SHP77 (cell line): Measurements from ENCODE around the gene CLCN1.

ENCODE experiments used
- DNase-seq, 2 experiments: peaks; one replicate each; lab custom pipeline; 2025; lab: John Stamatoyannopoulos, UW

CLCN1 gene

DNA sequence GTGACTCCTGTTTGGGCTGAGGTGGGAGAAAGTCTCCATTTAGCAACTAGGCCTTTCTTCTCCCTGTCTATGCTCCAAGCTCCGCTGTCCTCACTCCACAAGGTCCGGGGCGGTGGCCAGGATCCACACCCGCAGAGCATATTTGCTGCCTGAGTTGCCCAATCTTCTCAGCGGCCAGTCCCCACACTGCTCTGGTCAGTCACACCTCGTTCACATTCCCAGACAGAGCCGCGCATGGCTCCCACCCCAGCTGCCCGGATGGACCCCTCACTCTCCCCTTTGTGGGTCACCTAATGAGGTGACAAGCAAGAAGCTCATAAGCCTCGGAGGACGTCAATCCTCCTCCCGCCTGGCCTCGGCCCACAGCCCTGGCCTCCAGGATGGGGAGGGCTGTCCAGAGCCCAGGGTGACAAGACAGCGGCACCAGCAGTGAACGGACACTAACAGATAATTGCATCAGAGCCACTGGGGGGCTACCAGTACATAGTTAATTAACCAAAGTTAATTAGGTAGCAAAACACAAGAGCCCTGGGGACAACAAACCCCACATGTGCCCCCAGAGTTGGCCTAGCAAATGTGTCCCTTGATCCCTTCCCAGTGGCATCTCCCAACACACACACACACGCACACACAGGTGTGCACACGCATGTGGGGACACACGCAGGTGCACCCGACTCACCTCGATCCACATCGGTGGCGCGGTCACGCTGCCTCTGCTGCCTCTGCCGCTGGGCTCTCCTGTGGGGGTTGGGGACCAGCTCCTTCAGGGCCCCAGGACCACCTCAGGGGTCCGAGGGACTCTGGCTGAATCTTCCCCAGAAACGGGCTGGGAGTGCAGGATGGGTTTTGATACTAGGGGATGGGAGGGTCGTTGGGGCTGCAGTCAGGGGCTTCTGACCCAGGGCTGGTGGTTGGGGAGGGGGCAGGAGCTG lies 81.0 kb downstream of the CLCN1 start:
- no peak for DNase-seq

DNA sequence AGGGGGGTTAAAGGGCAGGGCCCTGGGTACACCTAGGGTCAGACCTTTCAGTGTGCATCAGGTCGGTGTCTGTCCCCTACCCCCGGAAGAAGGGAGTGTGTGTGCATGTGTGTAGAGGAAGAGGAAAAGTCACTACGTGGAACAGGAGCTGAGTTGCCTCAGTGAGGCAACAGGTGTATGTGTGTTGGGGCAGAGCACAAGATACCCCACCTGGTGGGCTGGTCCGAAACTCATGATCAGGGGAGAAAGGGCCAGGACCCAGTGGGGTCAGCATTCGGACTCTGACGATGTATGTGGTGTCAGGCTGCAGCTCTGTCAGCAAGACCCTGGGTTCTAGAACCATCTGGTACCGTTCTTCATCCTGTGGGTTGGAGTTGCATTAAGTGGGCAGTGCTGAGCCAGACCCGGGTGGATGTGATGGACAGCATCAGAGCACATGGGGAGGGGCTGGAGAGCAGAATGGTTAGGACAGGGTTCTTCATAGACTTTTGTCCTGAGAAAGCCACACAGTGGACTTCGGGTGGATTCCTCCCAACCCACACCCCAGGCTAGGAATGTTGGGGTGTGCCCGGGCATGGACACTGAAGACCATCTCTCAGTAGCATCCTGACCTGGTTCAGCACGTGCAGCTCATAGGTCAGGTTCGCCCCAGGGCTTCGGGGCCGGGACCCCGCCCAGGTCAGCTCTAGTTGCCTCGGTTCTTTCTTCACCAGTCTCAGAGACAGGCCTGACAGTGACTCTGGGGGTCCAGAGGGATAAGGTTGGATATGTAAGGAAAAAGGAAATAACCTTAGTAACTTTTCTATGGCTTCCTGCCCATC lies 82.0 kb downstream of the CLCN1 start:
- no peak for DNase-seq

DNA sequence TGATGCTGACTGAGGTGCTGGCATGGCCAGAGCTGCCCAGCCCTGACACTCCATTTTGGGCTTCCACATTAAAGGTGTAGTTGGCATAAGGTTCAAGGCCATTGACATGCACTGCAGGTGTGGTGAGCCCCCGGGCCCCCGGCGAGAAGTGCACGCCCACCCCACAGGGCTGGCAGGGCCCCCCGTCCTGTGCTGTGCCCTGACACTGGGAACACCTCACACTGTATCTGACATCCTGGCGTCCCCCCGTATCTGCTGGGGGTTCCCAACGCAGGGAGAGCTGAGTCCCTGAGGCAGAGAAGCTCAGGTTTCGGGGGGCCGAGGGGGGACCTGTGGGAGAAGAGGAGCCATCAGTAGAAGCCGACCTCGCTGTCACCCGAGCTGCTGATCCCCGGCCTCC lies 82.7 kb downstream of the CLCN1 start:
- DNase-seq: no peak

DNA sequence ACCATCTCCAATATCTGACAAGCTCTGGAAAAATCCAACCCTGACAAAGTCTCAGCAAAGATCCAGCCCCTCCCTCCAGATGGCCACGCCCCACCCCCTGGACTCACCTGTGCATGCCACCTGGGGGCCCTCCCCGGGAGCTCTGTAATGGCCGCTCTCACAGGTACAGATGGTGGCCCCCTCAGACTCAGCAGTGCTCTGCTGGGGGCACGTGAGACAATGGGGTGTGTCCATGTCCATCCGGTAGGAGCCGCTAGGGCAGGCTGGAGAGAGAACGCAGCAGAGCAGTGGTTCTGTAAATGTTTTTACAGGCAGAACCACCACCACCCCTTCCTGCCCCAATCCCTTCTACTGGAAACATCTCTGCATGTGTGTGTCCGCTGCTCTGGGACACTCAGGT lies 83.2 kb downstream of the CLCN1 start:
- DNase-seq: no peak

DNA sequence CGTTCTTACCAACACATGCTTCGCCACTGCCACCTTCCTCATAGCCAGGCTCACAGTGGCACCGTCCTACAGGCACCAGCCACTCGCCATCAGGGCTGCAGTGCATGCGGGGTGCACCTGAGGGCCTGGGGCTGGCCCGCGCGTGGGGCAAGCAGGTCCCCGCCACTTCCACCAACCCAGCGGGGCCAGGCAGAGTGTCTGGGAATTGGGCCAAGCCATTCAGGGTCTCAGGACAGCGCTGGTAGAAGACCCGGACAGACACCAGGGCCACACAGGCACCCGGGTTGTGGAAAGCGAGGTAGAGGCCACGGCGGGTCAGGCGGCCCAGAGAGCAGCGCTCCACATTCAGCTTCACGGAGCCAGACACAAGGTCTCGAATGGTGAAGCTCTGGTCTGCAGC lies 83.7 kb downstream of the CLCN1 start:
- no peak for DNase-seq

DNA sequence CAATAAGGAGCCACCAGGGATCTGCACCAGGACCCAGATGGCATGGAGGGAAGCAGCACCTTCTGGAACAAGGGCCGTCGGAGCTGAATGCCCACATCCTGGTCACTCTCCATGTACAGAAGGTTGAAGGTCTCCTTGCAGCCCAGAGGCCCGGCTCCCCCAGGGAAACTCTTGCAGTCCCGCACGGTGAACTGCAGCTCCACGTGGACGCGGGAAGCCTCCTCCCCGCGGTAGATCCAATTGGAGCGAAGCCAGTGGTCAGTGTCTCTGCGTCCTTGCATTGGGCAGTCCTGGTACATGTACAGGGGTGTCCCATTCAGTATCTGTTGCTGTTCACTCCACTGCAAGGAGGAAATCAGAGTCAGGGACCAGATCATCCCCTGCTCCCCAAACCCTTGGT lies 85.4 kb downstream of the CLCN1 start:
- no peak for DNase-seq
